DOHH2 (cell line): ENCODE results near the gene SCO2.

Experiments used
- EZH2phosphoT487 ChIP-seq: fragments of 200-600 bp; sonication (generic); IDR thresholded peaks from 2 replicates; pipeline ENCODE4 v1.6.1; 2017; ENCODE audit warnings: borderline replicate concordance, mild to moderate bottlenecking, antibody characterized with exemption, low read length, moderate library complexity, mixed read lengths
- TF ChIP-seq, protein P1 (sequence below): fragments of 200-600 bp; sonication (generic); IDR thresholded peaks from one replicate; pipeline ENCODE4 v1.5.1; 2014; ENCODE audit warnings: antibody characterized with exemption, mild to moderate bottlenecking, low read depth, low read length; ENCODE audit not compliant: poor library complexity, severe bottlenecking

DNA sequence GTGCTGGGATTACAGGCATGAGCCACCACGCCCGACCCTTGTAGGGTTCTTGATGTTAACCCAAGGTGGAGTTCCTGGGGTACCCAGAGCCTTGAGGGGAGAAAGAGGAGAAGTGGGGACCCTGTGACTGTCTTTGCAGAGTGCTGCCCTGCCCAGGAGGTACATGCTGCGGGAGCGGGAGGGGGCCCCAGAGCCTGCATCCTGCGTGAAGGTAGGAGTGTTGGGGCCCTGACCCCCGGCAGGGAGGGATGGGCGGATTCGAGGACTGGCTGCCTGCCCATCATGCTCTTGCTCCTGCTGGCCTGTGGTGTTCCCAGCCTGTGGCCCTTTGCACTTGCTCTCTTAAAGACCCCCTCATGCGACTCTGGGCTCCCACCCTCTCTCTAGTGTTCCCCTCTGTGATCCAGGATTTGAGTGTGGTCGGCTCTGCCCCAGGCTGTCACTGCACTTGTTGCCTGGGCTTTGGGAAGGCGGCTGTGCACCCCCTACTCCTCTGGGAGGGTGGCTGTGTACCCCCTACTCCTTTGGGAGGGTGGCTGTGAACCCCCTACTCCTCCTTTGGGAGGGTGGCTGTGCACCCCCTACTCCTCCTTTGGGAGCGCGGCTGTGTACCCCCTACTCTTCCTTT is 4.5 kb downstream of the SCO2 start:
- TF ChIP-seq, protein P1, sequence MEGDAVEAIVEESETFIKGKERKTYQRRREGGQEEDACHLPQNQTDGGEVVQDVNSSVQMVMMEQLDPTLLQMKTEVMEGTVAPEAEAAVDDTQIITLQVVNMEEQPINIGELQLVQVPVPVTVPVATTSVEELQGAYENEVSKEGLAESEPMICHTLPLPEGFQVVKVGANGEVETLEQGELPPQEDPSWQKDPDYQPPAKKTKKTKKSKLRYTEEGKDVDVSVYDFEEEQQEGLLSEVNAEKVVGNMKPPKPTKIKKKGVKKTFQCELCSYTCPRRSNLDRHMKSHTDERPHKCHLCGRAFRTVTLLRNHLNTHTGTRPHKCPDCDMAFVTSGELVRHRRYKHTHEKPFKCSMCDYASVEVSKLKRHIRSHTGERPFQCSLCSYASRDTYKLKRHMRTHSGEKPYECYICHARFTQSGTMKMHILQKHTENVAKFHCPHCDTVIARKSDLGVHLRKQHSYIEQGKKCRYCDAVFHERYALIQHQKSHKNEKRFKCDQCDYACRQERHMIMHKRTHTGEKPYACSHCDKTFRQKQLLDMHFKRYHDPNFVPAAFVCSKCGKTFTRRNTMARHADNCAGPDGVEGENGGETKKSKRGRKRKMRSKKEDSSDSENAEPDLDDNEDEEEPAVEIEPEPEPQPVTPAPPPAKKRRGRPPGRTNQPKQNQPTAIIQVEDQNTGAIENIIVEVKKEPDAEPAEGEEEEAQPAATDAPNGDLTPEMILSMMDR, result no peak
- no peak for TF ChIP-seq EZH2phosphoT487
